DOHH2 (cell line): ENCODE results near the gene MAP7D1.

ENCODE experiments used
- H3F3A ChIP-seq: fragments of 200-600 bp; sonication (generic), shearing (Covaris generic); 2 replicates; pipeline ENCODE4 v1.6.0; 2016; ENCODE audit warnings: antibody characterized with exemption, mild to moderate bottlenecking; ENCODE audit not compliant: control insufficient read depth, insufficient read depth
- H3K27ac ChIP-seq: fragments of 200-600 bp; sonication (generic); 2 replicates; pipeline ENCODE4 v1.5.1; 2014; ENCODE audit warnings: low read depth, mild to moderate bottlenecking, low read length, moderate library complexity
- H3K27me3 ChIP-seq: fragments of 200-600 bp; sonication (generic); 2 replicates; pipeline ENCODE4 v1.6.1; 2014; ENCODE audit warnings: mild to moderate bottlenecking, low read length, mixed read lengths; ENCODE audit not compliant: control insufficient read depth
- H3K36me3 ChIP-seq: fragments of 200-600 bp; sonication (generic); 2 replicates; pipeline ENCODE4 v1.6.1; 2014; ENCODE audit warnings: mild to moderate bottlenecking, low read length, moderate library complexity, mixed read lengths; ENCODE audit not compliant: control insufficient read depth
- H3K4me1 ChIP-seq: fragments of 200-600 bp; sonication (generic); 2 replicates; pipeline ENCODE4 v1.6.1; 2014; ENCODE audit warnings: mild to moderate bottlenecking, low read length, mixed read lengths; ENCODE audit not compliant: control insufficient read depth
- H3K4me2 ChIP-seq: fragments of 200-600 bp; sonication (generic); 2 replicates; pipeline ENCODE4 v1.6.0; 2014; ENCODE audit warnings: mild to moderate bottlenecking, low read length, moderate library complexity
- H3K4me3 ChIP-seq: fragments of 200-600 bp; sonication (generic); 2 replicates; pipeline ENCODE4 v1.5.1; 2014; ENCODE audit warnings: mild to moderate bottlenecking, low read length, mixed read lengths
- H3K79me2 ChIP-seq: fragments of 200-600 bp; sonication (generic); 2 replicates; pipeline ENCODE4 v1.6.1; 2014; ENCODE audit warnings: mild to moderate bottlenecking, low read length, mixed read lengths; ENCODE audit not compliant: control insufficient read depth
- H3K9me2 ChIP-seq: fragments of 200-600 bp; sonication (generic); replicated peaks from 2 replicates; pipeline ENCODE4 v1.6.1; 2014; ENCODE audit warnings: mild to moderate bottlenecking, low read length, mixed read lengths; ENCODE audit not compliant: control insufficient read depth
- H3K9me3 ChIP-seq: fragments of 200-600 bp; sonication (generic); 2 replicates; pipeline ENCODE4 v1.6.1; 2014; ENCODE audit warnings: antibody characterized with exemption, low read length, mixed read lengths; ENCODE audit not compliant: control insufficient read depth, insufficient read depth
- H4K20me1 ChIP-seq: fragments of 200-600 bp; sonication (generic); 2 replicates; pipeline ENCODE4 v1.6.0; 2014; ENCODE audit warnings: low read depth, mild to moderate bottlenecking, antibody characterized with exemption, low read length, moderate library complexity; ENCODE audit not compliant: control insufficient read depth, insufficient read depth
- EZH2phosphoT487 ChIP-seq: fragments of 200-600 bp; sonication (generic); IDR thresholded peaks from 2 replicates; pipeline ENCODE4 v1.6.1; 2017; ENCODE audit warnings: borderline replicate concordance, mild to moderate bottlenecking, antibody characterized with exemption, low read length, moderate library complexity, mixed read lengths
- TF ChIP-seq, protein P1 (sequence below): fragments of 200-600 bp; sonication (generic); IDR thresholded peaks from one replicate; pipeline ENCODE4 v1.5.1; 2014; ENCODE audit warnings: antibody characterized with exemption, mild to moderate bottlenecking, low read depth, low read length; ENCODE audit not compliant: poor library complexity, severe bottlenecking

MAP7D1 gene

GRCh38 chr1:36151845-36152203, 4.1 kb upstream of the MAP7D1 start:
- Histone ChIP-seq H3K79me2 (peaks cover 47% of the 10 kb centered on the region), H3K27me3 (no peaks in the 10 kb centered on the region), H3F3A (peaks cover 7% of the 10 kb centered on the region), H3K4me2 (peak overlapping the region; percentile 79), H3K4me1 (peaks cover 62% of the 10 kb centered on the region), H3K4me3 (peak overlapping the region; percentile 63), H3K36me3 (peaks cover 18% of the 10 kb centered on the region), H4K20me1 (no peaks in the 10 kb centered on the region), H3K9me3 (no peaks in the 10 kb centered on the region), H3K27ac (peak overlapping the region; percentile 69), H3K9me2 (no peaks in the 10 kb centered on the region)
- TF ChIP-seq, protein P1, sequence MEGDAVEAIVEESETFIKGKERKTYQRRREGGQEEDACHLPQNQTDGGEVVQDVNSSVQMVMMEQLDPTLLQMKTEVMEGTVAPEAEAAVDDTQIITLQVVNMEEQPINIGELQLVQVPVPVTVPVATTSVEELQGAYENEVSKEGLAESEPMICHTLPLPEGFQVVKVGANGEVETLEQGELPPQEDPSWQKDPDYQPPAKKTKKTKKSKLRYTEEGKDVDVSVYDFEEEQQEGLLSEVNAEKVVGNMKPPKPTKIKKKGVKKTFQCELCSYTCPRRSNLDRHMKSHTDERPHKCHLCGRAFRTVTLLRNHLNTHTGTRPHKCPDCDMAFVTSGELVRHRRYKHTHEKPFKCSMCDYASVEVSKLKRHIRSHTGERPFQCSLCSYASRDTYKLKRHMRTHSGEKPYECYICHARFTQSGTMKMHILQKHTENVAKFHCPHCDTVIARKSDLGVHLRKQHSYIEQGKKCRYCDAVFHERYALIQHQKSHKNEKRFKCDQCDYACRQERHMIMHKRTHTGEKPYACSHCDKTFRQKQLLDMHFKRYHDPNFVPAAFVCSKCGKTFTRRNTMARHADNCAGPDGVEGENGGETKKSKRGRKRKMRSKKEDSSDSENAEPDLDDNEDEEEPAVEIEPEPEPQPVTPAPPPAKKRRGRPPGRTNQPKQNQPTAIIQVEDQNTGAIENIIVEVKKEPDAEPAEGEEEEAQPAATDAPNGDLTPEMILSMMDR, result no peak
- no peak for TF ChIP-seq EZH2phosphoT487

DNA sequence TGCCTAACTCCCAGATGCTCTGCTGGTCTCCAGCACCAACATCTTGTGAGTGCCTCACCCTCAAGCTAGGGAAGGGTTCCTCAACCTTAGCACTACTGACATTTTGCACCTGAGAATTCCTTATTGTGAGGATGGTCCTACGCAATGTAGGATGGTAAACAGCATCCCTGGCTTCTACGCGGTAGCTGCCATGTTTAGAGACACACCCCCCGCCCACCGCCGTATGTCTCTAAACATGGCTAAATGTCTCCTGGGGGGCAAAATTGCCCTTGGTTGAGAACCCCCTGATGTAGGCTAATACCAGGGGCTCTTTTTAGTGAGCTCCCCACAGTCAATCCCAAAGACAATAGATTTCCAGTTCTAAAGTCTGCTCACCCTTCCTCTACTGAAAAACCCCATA, 2.5 kb upstream of the MAP7D1 start:
- H3K9me3 ChIP-seq, result no peaks in the 10 kb centered on the region
- peaks cover 7% of the 10 kb centered on the region for H3F3A ChIP-seq
- H3K9me2 ChIP-seq, result no peaks in the 10 kb centered on the region
- no peaks in the 10 kb centered on the region for H3K27me3 ChIP-seq
- 0 out of 2 replicates have a peak, but pooled peaks cover 4% of the 10 kb centered on the region for H4K20me1 ChIP-seq
- H3K4me2 ChIP-seq, result no peak overlapping the region
- peaks cover 28% of the 10 kb centered on the region for H3K36me3 ChIP-seq
- no peak overlapping the region for H3K27ac ChIP-seq
- H3K79me2 ChIP-seq, result peaks cover 47% of the 10 kb centered on the region
- no peak overlapping the region for H3K4me3 ChIP-seq
- H3K4me1 ChIP-seq, result peaks cover 66% of the 10 kb centered on the region
- no peak for TF ChIP-seq EZH2phosphoT487

DNA sequence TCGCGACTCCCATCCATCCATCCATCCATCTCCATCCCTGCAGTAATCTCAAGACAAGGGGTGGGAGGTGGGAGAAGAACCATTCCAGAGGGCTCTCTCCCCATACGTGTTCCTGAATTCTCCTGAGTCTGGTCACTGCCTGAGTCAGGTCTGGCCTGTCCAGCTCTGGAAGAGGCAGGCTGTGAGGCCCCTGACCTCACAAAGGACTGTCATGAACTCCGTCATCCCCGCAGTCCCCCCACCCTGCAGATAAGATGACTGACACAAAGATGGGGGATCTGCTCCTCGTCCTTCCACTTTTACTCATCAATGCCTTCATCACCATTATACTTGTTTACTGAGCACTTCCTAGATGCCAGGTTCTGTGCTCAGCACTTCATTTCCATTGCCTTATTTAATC, 1.6 kb upstream of the MAP7D1 start:
- peaks cover 70% of the 10 kb centered on the region for H3K4me1 ChIP-seq
- H3F3A ChIP-seq, result peaks cover 7% of the 10 kb centered on the region
- H3K9me3 ChIP-seq, result no peaks in the 10 kb centered on the region
- TF ChIP-seq EZH2phosphoT487, result no peak
- TF ChIP-seq, protein P1, result no peak
- no peaks in the 10 kb centered on the region for H3K27me3 ChIP-seq
- peak overlapping the region; percentile 99; the same call in 1 of the 2 replicates for H3K4me3 ChIP-seq
- no peaks in the 10 kb centered on the region for H3K9me2 ChIP-seq
- peaks cover 47% of the 10 kb centered on the region for H3K79me2 ChIP-seq
- 0 out of 2 replicates have a peak, but pooled peaks cover 4% of the 10 kb centered on the region for H4K20me1 ChIP-seq
- no peak overlapping the region for H3K27ac ChIP-seq
- H3K4me2 ChIP-seq, result peak overlapping the region; percentile 98
- peaks cover 28% of the 10 kb centered on the region for H3K36me3 ChIP-seq

GRCh38 chr1:36154765-36155407, 1.1 kb upstream of the MAP7D1 start:
- Histone ChIP-seq H3F3A (peaks cover 7% of the 10 kb centered on the region), H3K9me3 (no peaks in the 10 kb centered on the region), H3K4me2 (peak overlapping the region; percentile 98), H3K4me3 (peak overlapping the region; percentile 99), H3K27me3 (no peaks in the 10 kb centered on the region), H3K9me2 (no peaks in the 10 kb centered on the region), H3K4me1 (peaks cover 72% of the 10 kb centered on the region), H4K20me1 (0 out of 2 replicates have a peak, but pooled peaks cover 4% of the 10 kb centered on the region), H3K79me2 (peaks cover 53% of the 10 kb centered on the region), H3K27ac (peak overlapping the region; percentile 74), H3K36me3 (peaks cover 33% of the 10 kb centered on the region)
- TF ChIP-seq EZH2phosphoT487, result no peak
- TF ChIP-seq, protein P1, result no peak
